HG03378 (cell line): ENCODE results near the gene CHST11.

Source experiments
- ATAC-seq: cut with Tn5 transposase; IDR thresholded peaks from one replicate; pipeline ENCODE4 v1.9.1; 2021; ENCODE audit warnings: mild to moderate bottlenecking, moderate library complexity; ENCODE audit not compliant: unreplicated experiment

The CHST11 gene

DNA sequence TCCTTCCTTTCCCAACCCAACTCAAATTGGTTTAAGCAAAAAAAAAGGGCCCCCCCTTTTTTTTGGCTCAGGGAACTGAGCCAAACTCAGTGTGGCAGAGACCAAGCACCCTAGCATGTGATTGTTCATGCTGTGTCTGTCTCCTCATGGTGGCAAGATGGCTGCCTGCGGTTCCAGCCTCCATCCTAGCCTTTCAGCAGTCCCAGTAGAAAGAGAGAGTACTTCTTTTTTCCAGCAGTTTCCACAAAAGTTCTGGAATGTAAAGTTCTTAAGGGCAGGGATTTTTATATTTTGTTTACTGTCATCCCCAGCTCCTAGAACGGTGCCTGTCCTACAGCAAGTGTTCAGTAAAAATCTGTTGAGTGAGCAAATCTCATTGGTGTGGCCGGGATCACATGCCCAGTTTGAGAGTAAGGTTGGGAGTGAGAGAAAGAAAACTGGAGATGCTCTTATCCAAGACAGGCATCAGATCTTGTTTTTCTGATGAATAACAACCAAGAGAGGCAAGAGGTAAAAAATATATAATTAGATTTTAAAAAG is 22.4 kb downstream of the CHST11 start:
- ATAC-seq = no peak

GRCh38 chr12:104480012-104480411 is 23.3 kb downstream of the CHST11 start:
- no peak for ATAC-seq

- ATAC-seq = no peak
Observed at GRCh38 chr12:104480826-104481440, 24.2 kb downstream of the CHST11 start.

DNA sequence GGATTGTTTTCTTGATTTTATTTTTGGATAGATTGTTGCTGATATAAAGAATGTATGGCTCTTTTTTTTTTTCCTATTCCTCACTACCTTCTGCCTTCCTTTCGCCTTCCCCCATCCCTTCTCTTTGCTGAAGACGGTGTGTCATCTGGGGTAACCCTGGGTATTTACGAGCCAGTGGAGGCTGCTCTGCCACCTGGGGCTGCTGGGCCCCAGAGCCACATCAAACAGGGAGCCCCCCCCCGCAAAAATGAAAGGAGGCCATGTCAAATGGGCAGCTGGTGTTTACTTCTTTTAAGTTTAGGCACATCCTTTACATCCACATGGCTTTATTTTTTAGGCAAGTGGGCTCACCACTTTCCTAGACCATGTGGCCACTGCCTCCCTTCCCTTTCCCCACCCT is 25.4 kb downstream of the CHST11 start:
- ATAC-seq = no peak

GRCh38 chr12:104482748-104483147 is 26.0 kb downstream of the CHST11 start:
- no peak for ATAC-seq

- ATAC-seq = no peak
Observed at GRCh38 chr12:104484079-104484478, 27.3 kb downstream of the CHST11 start.

DNA sequence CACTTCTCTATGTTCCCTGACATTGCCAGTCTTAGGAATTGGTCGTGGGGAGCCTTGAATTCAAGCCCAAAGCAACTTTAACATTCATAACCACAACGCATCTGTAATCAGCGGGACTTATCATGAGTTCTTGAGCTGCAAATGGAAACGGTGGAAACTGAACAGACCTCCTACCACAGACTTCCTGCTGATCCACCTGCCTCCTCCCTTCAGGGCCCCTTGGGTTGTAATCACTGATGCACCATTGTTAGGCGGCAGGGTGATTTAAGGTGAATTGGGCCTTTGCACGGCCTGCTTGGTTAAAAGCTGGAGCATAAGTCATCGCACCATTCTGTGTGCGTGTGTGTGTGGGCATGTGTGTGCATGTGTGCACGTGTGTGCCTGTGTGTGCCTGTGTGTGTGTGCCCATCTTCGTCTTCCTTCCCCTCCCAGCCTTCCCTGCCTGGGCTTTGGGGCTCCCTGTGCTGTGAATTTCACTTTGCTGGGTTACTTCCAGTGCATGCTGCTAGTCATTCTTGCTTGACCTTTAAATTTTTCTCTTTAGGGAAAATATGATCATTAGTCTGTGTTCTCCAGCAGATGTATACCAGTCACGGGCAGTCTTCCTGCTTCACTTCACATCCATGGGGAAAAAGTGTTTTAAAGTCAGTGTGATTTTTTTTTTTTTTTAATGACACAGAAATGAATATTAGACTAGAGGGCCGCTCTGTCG is 29.1 kb downstream of the CHST11 start:
- no peak for ATAC-seq

- no peak for ATAC-seq
Observed at GRCh38 chr12:104486363-104486750, 29.6 kb downstream of the CHST11 start.

GRCh38 chr12:104486943-104487819 is 30.4 kb downstream of the CHST11 start:
- no peak for ATAC-seq

DNA sequence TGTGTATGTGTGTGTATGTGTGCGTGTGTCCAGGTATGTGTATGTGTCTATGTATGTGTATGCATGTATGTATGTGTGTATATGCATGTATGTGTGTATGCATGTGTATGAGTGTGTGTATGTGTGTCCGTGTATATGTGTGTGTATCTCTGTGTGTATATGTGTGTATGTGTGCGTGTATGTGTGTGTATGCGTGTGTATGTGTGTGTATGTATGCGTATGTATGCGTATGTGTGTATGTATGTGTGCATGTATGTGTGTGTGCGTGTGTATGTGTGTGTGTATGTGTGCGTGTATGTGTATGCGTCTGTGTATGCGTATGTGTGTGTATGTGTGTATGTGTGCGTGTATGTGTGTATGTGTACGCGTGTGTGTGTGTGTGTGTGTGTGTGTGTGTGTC is 31.6 kb downstream of the CHST11 start:
- no peak for ATAC-seq

DNA sequence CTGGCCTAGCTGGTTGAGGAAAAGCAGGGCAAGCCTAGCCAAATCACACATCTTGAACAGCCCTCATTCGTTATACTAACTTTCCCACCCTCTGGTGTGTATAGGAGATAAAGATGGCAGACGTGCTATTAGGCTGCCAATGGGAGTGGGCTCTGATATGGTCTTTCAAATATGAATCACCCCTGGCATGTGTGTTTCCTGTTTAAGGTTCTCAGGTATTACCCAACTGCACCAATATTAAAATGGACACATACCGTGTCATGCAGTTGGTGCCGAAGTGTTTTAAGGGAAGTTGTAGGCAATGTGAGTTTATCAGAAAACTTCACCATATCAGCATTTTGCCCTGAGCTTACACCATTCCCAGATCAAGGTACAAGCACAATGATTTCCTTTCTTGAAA is 33.4 kb downstream of the CHST11 start:
- ATAC-seq = no peak

DNA sequence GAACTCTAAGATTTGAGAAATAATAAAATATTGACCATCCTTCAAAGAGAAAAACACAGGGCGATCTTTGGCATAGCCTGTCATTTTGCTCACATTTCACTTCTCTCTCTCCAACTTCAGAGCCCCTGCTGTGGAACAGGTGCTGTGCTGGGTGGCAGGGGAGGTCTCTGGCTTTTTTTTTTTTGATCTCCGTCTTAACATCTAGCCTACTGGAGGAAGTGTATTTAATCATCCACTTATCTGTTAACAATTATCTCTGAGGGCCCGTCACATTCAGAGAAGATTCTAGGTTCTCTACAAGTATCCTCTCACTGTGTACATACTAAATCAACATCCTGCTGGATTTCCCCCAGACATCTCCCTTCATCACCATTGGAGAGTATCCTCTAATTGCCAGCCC is 34.1 kb downstream of the CHST11 start:
- ATAC-seq = no peak

- no peak for ATAC-seq
Observed at GRCh38 chr12:104493496-104493895, 36.7 kb downstream of the CHST11 start.

- peak; percentile 33 for ATAC-seq
Observed at GRCh38 chr12:104494137-104494792, 37.5 kb downstream of the CHST11 start.

GRCh38 chr12:104494793-104495158 is 38.0 kb downstream of the CHST11 start:
- peak; percentile 33 for ATAC-seq

DNA sequence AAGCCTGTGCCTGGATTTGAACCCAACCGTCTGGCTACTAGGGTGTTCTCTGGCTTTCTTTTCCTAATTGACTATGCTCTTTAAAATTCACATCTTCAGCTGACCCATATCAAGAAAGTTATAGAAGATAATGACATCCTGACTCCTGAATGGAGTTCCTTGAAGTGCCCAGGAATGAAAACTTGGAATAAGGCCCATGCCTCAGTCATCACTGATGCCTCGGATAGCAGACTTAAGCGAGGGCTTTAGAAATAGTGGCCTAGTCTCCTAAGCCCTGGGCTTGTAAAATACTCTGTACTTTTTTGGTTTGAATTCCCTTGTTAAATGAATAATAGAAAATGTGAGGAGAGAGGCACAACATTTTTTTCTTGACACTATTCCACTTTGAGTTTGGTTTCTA is 39.0 kb downstream of the CHST11 start:
- ATAC-seq = no peak

GRCh38 chr12:104496336-104496735 is 39.6 kb downstream of the CHST11 start:
- no peak for ATAC-seq

- no peak for ATAC-seq
Observed at GRCh38 chr12:104498211-104498801, 41.6 kb downstream of the CHST11 start.

GRCh38 chr12:104499668-104500332 is 43.1 kb downstream of the CHST11 start:
- no peak for ATAC-seq

DNA sequence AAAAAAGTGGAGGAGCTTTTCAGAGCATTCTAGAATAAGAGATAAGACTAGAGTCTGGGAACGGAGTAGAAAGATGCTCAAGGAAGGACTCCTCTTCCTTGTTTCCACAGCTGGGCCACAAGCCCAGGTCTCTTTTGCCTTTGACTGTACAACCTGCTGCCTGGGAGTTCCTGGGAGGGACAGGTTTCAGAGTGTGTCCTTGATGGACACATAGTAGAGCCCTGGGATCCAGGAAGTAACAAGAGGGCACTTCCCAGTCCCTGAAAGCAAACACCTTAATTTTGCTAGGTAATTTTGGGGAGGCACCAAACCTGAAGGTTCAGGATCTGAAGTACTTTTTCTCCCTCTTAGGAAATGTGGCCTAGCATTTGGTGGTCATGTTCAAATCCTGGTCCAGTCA is 44.4 kb downstream of the CHST11 start:
- no peak for ATAC-seq
